ENCODE results near the gene CD1D.

The CD1D gene

DNA sequence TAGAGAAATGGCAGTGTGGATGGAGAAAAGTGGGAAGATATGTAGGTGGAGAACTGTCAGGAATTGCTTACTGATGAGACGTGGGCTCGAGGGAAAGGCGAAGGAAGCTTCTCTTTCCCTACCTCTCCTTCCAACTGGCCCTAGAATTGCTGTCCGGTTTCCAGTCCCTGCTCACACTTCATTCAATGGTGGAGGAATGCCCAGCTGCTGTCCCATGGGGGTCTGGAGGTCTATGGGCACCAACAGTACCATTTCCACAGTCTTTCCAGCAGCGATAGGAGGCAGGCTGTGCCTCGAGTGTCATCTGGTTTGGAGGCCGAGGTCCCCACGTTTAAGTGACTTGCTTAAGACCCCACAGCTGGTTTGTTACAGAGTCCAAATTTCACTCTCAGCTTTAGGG, 31.5 kb upstream of the CD1D start:
- peaks cover 15% of the 10 kb centered on the region for H3K4me1 ChIP-seq (ENCODE audit: insufficient read depth, low read length, severe bottlenecking)
- H3K36me3 ChIP-seq (ENCODE audit: insufficient read depth, low read length), result no peaks in the 10 kb centered on the region; the same call in 1 of the 2 replicates
- no peaks in the 10 kb centered on the region for H4K20me1 ChIP-seq (ENCODE audit: insufficient read depth, low read length)
- no peak overlapping the region for H3K27ac ChIP-seq (ENCODE audit: low read depth, low read length, poor library complexity, severe bottlenecking)
- H3F3A ChIP-seq (ENCODE audit: insufficient read depth, low read length), result no peaks in the 10 kb centered on the region
- peak overlapping the region; percentile 54 for H3K9ac ChIP-seq (ENCODE audit: low read length)
- TF ChIP-seq EZH2 (IDR thresholded peaks at IDR 0.05; ENCODE audit: borderline replicate concordance, low read length), result no peak
- TF ChIP-seq, protein P1, sequence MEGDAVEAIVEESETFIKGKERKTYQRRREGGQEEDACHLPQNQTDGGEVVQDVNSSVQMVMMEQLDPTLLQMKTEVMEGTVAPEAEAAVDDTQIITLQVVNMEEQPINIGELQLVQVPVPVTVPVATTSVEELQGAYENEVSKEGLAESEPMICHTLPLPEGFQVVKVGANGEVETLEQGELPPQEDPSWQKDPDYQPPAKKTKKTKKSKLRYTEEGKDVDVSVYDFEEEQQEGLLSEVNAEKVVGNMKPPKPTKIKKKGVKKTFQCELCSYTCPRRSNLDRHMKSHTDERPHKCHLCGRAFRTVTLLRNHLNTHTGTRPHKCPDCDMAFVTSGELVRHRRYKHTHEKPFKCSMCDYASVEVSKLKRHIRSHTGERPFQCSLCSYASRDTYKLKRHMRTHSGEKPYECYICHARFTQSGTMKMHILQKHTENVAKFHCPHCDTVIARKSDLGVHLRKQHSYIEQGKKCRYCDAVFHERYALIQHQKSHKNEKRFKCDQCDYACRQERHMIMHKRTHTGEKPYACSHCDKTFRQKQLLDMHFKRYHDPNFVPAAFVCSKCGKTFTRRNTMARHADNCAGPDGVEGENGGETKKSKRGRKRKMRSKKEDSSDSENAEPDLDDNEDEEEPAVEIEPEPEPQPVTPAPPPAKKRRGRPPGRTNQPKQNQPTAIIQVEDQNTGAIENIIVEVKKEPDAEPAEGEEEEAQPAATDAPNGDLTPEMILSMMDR (IDR thresholded peaks at IDR 0.05; ENCODE audit: low read length), result no peak
- peak overlapping the region; percentile 74 for H3K4me2 ChIP-seq (ENCODE audit: low read length)
- no peaks in the 10 kb centered on the region for H3K27me3 ChIP-seq (ENCODE audit: insufficient read depth, low read length)
- H3K4me3 ChIP-seq (ENCODE audit: low read depth, low read length, poor library complexity, severe bottlenecking), result peak overlapping the region; percentile 62
- peak overlapping the region; percentile 87 for H2AFZ ChIP-seq (ENCODE audit: low read length)
- H3K9me2 ChIP-seq (ENCODE audit: low read depth, low read length), result no peaks in the 10 kb centered on the region
- no peaks in the 10 kb centered on the region for H3K79me2 ChIP-seq (ENCODE audit: insufficient read depth, low read length)
- no peaks in the 10 kb centered on the region for H3K9me3 ChIP-seq (ENCODE audit: low read length)

DNA sequence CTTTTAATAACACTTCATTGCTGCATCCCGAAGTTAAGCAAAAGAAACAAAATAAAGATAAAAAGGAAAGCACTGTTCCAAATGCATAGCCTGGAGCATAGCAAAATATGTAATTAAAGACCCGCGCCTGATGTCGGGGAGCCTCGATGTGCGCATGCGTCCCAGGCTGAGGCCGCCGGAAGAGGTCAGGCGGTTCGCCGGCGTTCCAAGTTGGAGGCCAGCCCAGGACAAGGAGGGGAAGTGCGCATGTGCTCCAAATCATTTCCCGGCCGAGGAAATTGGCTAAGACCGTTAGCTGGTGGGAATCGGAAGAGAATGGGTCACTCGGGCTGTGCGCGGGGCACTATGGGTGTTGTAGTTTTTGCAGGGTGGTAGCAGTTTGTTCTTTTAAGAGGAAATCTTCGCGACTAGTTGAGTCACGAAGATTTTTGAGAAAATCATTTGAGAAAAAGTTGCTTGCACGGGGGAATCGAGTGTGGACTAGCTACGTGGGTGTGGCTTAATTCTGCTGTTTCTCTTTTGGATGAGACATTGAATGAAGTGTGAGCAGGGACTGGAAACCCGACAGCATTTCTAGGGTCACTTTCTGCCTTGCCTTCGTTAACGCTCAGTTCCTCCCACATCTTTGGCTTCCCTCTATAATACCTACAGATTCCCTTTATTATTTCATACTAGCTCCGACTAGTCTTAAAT, 31.0 kb upstream of the CD1D start:
- H3K4me2 ChIP-seq (ENCODE audit: low read length), result peak overlapping the region; percentile 74
- H3K9me3 ChIP-seq (ENCODE audit: low read length), result no peaks in the 10 kb centered on the region
- no peaks in the 10 kb centered on the region; the same call in 1 of the 2 replicates for H3K36me3 ChIP-seq (ENCODE audit: insufficient read depth, low read length)
- no peaks in the 10 kb centered on the region for H3K79me2 ChIP-seq (ENCODE audit: insufficient read depth, low read length)
- peaks cover 15% of the 10 kb centered on the region for H3K4me1 ChIP-seq (ENCODE audit: insufficient read depth, low read length, severe bottlenecking)
- peak overlapping the region; percentile 62 for H3K4me3 ChIP-seq (ENCODE audit: low read depth, low read length, poor library complexity, severe bottlenecking)
- no peaks in the 10 kb centered on the region for H3K27me3 ChIP-seq (ENCODE audit: insufficient read depth, low read length)
- TF ChIP-seq, protein P1 (IDR thresholded peaks at IDR 0.05; ENCODE audit: low read length), result no peak
- TF ChIP-seq EZH2 (IDR thresholded peaks at IDR 0.05; ENCODE audit: borderline replicate concordance, low read length), result no peak
- no peaks in the 10 kb centered on the region for H4K20me1 ChIP-seq (ENCODE audit: insufficient read depth, low read length)
- H3K9me2 ChIP-seq (ENCODE audit: low read depth, low read length), result no peaks in the 10 kb centered on the region
- peak overlapping the region; percentile 54 for H3K9ac ChIP-seq (ENCODE audit: low read length)
- peak overlapping the region; percentile 94 for H2AFZ ChIP-seq (ENCODE audit: low read length)
- H3K27ac ChIP-seq (ENCODE audit: low read depth, low read length, poor library complexity, severe bottlenecking), result no peak overlapping the region
- no peaks in the 10 kb centered on the region for H3F3A ChIP-seq (ENCODE audit: insufficient read depth, low read length)

DNA sequence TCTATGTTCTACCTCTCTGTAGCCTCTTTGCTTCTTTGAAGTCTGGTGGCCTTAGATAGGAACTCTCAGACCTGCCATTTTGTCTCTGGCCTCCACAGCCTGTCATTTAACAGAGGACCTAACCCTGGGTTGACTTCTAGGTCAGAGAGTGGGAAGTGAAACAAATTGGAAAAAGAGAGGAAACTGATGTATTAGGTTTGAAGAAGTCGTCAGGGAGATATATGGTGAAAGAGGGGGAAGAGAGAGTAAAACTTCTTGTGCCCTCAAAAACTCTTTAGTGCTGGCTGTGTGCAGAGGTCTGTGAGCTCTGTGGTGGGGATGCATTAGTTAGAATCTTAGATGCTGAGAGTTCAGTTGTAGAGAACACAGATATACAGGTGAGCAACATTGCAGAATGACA, 30.2 kb upstream of the CD1D start:
- TF ChIP-seq EZH2 (IDR thresholded peaks at IDR 0.05; ENCODE audit: borderline replicate concordance, low read length), result no peak
- TF ChIP-seq, protein P1 (IDR thresholded peaks at IDR 0.05; ENCODE audit: low read length), result no peak
- peak overlapping the region; percentile 94 for H2AFZ ChIP-seq (ENCODE audit: low read length)
- H3K36me3 ChIP-seq (ENCODE audit: insufficient read depth, low read length), result no peaks in the 10 kb centered on the region; the same call in 1 of the 2 replicates
- H3K9me3 ChIP-seq (ENCODE audit: low read length), result no peaks in the 10 kb centered on the region
- H3K9ac ChIP-seq (ENCODE audit: low read length), result peak overlapping the region; percentile 54
- H3K4me2 ChIP-seq (ENCODE audit: low read length), result peak overlapping the region; percentile 74
- no peaks in the 10 kb centered on the region for H3F3A ChIP-seq (ENCODE audit: insufficient read depth, low read length)
- peaks cover 15% of the 10 kb centered on the region for H3K4me1 ChIP-seq (ENCODE audit: insufficient read depth, low read length, severe bottlenecking)
- no peaks in the 10 kb centered on the region for H3K9me2 ChIP-seq (ENCODE audit: low read depth, low read length)
- no peaks in the 10 kb centered on the region for H3K27me3 ChIP-seq (ENCODE audit: insufficient read depth, low read length)
- peak overlapping the region; percentile 62 for H3K4me3 ChIP-seq (ENCODE audit: low read depth, low read length, poor library complexity, severe bottlenecking)
- no peaks in the 10 kb centered on the region for H3K79me2 ChIP-seq (ENCODE audit: insufficient read depth, low read length)
- no peaks in the 10 kb centered on the region for H4K20me1 ChIP-seq (ENCODE audit: insufficient read depth, low read length)
- H3K27ac ChIP-seq (ENCODE audit: low read depth, low read length, poor library complexity, severe bottlenecking), result no peak overlapping the region

Data from OCI-LY1 (cell line).